IMR-90 (cell line): ENCODE results near the gene AJM1. TPM values are rescaled to one million over a fixed set of nuclear protein-coding genes. Genes with fewer than 3 reads are reported as not detected.

Experiments used
- ATAC-seq: fragments of 200-7000 bp; cut with Tn5 transposase; 2 replicates; pipeline ENCODE4 v1.9.1; 2020; ENCODE audit warnings: low read depth, mild to moderate bottlenecking, moderate library complexity
- BruUV-seq: library from RNA; stranded (reverse); fragments of 400-500 nt; replicated peaks from 2 replicates; lab custom pipeline; 2021; lab: Mats Ljungman, UMichigan
- CTCF ChIA-PET: fragments of 300-600 bp; formaldehyde crosslinking; extraction: SDS; loops from one replicate; lab custom pipeline; 2021; ENCODE audit warnings: antibody characterized with exemption; lab: Yijun Ruan, JAX
- POLR2A ChIA-PET: fragments of 300-600 bp; sonication (Branson Sonifier 250); formaldehyde crosslinking; loops from one replicate; lab custom pipeline; 2022; ENCODE audit warnings: antibody characterized with exemption; ENCODE audit not compliant: unreplicated experiment; lab: Charles Lee
- DNase-seq: peaks from one replicate; pipeline ENCODE4 v3.0.0; 2013
- H2AFZ ChIP-seq: replicated peaks from 2 replicates; pipeline ENCODE3; 2013; ENCODE audit warnings: low read length, mild to moderate bottlenecking; ENCODE audit not compliant: poor library complexity
- H2AK5ac ChIP-seq: 2 replicates; pipeline ENCODE4 v1.6.1; 2013; ENCODE audit warnings: low read depth, low read length, inconsistent platforms
- H2AK9ac ChIP-seq: replicated peaks from 2 replicates; pipeline ENCODE3; 2013; ENCODE audit warnings: mild to moderate bottlenecking, low read depth, low read length, moderate library complexity; ENCODE audit not compliant: poor library complexity
- H2BK120ac ChIP-seq: 2 replicates; pipeline ENCODE4 v1.6.1; 2013; ENCODE audit warnings: low read depth, low read length, inconsistent platforms
- H2BK15ac ChIP-seq: 3 replicates; pipeline ENCODE4 v1.6.1; 2013; ENCODE audit warnings: low read depth, low read length, inconsistent platforms
- H2BK20ac ChIP-seq: 2 replicates; pipeline ENCODE4 v1.6.1; 2013; ENCODE audit warnings: low read depth, mild to moderate bottlenecking, inconsistent platforms, low read length, moderate library complexity
- H2BK5ac ChIP-seq: 2 replicates; pipeline ENCODE4 v1.6.1; 2013; ENCODE audit warnings: mild to moderate bottlenecking, low read depth, low read length, inconsistent platforms; ENCODE audit not compliant: poor library complexity, severe bottlenecking
- H3K14ac ChIP-seq: replicated peaks from 2 replicates; pipeline ENCODE4 v1.6.1; 2013; ENCODE audit warnings: low read depth, low read length, inconsistent platforms
- H3K18ac ChIP-seq: 2 replicates; pipeline ENCODE4 v1.6.1; 2013; ENCODE audit warnings: low read depth, low read length, control low read depth
- H3K23ac ChIP-seq: 2 replicates; pipeline ENCODE4 v1.6.1; 2013; ENCODE audit warnings: low read depth, low read length, inconsistent platforms
- H3K27ac ChIP-seq: 2 replicates; pipeline ENCODE4 v1.5.1; 2013; ENCODE audit warnings: mild to moderate bottlenecking, control low read depth, low read length; ENCODE audit not compliant: insufficient read depth
- H3K27me3 ChIP-seq: 2 replicates; pipeline ENCODE4 v1.6.1; 2013; ENCODE audit warnings: low read length; ENCODE audit not compliant: control insufficient read depth, insufficient read depth
- H3K36me3 ChIP-seq: 2 replicates; pipeline ENCODE4 v1.6.1; 2013; ENCODE audit warnings: low read length, mixed read lengths; ENCODE audit not compliant: control insufficient read depth, insufficient read depth
- H3K4ac ChIP-seq: 2 replicates; pipeline ENCODE4 v1.6.1; 2013; ENCODE audit warnings: low read depth, low read length, inconsistent platforms
- H3K4me1 ChIP-seq: 2 replicates; pipeline ENCODE4 v1.6.1; 2013; ENCODE audit warnings: low read length, mixed read lengths; ENCODE audit not compliant: control insufficient read depth, insufficient read depth
- H3K4me2 ChIP-seq: 2 replicates; pipeline ENCODE4 v1.6.1; 2013; ENCODE audit warnings: low read depth, mild to moderate bottlenecking, control low read depth, low read length, moderate library complexity
- H3K4me3 ChIP-seq: 2 replicates; pipeline ENCODE4 v1.5.1; 2013; ENCODE audit warnings: low read depth, mild to moderate bottlenecking, control low read depth, low read length, moderate library complexity; ENCODE audit not compliant: insufficient read depth
- H3K56ac ChIP-seq: 2 replicates; pipeline ENCODE4 v1.6.1; 2013; ENCODE audit warnings: low read length, inconsistent platforms; ENCODE audit not compliant: insufficient read depth; ENCODE audit errors: extremely low read depth
- H3K79me1 ChIP-seq, 2 experiments: 2 replicates each; pipeline ENCODE4 v1.6.1; 2013; ENCODE audit warnings: low read length in 2 of 2, inconsistent platforms in 1 of 2, low read depth in 1 of 2
- H3K9ac ChIP-seq: 2 replicates; pipeline ENCODE4 v1.6.1; 2013; ENCODE audit warnings: low read depth, low read length, control low read depth
- H3K9me1 ChIP-seq: 2 replicates; pipeline ENCODE4 v1.6.1; 2013; ENCODE audit warnings: low read length, inconsistent platforms; ENCODE audit not compliant: insufficient read depth
- H3K9me3 ChIP-seq: 2 replicates; pipeline ENCODE4 v1.6.1; 2013; ENCODE audit warnings: low read length; ENCODE audit not compliant: control insufficient read depth, insufficient read depth
- H4K20me1 ChIP-seq: 2 replicates; pipeline ENCODE4 v1.6.1; 2013; ENCODE audit warnings: low read length, inconsistent platforms; ENCODE audit not compliant: insufficient read depth
- H4K5ac ChIP-seq: 2 replicates; pipeline ENCODE4 v1.6.1; 2013; ENCODE audit warnings: mild to moderate bottlenecking, low read depth, low read length, control low read depth
- H4K8ac ChIP-seq, 2 experiments: 2 replicates each; pipeline ENCODE4 v1.6.1; 2013; ENCODE audit warnings: low read depth in 2 of 2, low read length in 2 of 2, control low read depth in 1 of 2, inconsistent platforms in 1 of 2
- H4K91ac ChIP-seq: 2 replicates; pipeline ENCODE4 v1.6.1; 2013; ENCODE audit warnings: low read depth, low read length, inconsistent platforms; ENCODE audit not compliant: insufficient read depth
- BHLHE40 ChIP-seq: fragments of 150-350 bp; IDR thresholded peaks from 2 replicates; pipeline ENCODE4 v1.6.1; 2016; ENCODE audit warnings: mild to moderate bottlenecking, low read depth, low read length
- CEBPB ChIP-seq: IDR thresholded peaks from 2 replicates; pipeline ENCODE4 v1.6.1; 2012; ENCODE audit warnings: low read depth, low read length, improper control_type of control experiment
- CHD1 ChIP-seq: IDR thresholded peaks from 2 replicates; pipeline ENCODE4 v1.6.1; 2012; ENCODE audit warnings: low read depth, low read length, improper control_type of control experiment
- CTCF ChIP-seq: conservative IDR thresholded peaks from 2 replicates; pipeline ENCODE4 v1.5.1; 2012; ENCODE audit warnings: mild to moderate bottlenecking, low read depth, low read length, improper control_type of control experiment
- FOS ChIP-seq: fragments of 150-350 bp; IDR thresholded peaks from 2 replicates; pipeline ENCODE4 v1.6.1; 2016; ENCODE audit warnings: low read depth, low read length
- MAFK ChIP-seq: IDR thresholded peaks from 2 replicates; pipeline ENCODE4 v1.6.1; 2012; ENCODE audit warnings: low read depth, low read length, improper control_type of control experiment
- MAZ ChIP-seq: IDR thresholded peaks from 2 replicates; pipeline ENCODE4 v1.6.1; 2012; ENCODE audit warnings: low read depth, mild to moderate bottlenecking, low read length, improper control_type of control experiment, moderate library complexity, borderline replicate concordance
- MXI1 ChIP-seq: IDR thresholded peaks from 2 replicates; pipeline ENCODE4 v1.6.1; 2012; ENCODE audit warnings: low read depth, mild to moderate bottlenecking, low read length, moderate library complexity, borderline replicate concordance
- NFE2L2 ChIP-seq: fragments of 150-350 bp; IDR thresholded peaks from 2 replicates; pipeline ENCODE4 v1.6.1; 2016; ENCODE audit warnings: low read depth, mild to moderate bottlenecking, low read length
- POLR2A ChIP-seq: IDR thresholded peaks from 2 replicates; pipeline ENCODE4 v1.6.1; 2012; ENCODE audit warnings: mild to moderate bottlenecking, low read depth, low read length
- RAD21 ChIP-seq: IDR thresholded peaks from 2 replicates; pipeline ENCODE4 v1.6.1; 2012; ENCODE audit warnings: low read length, improper control_type of control experiment
- RCOR1 ChIP-seq: IDR thresholded peaks from 2 replicates; pipeline ENCODE4 v1.6.1; 2012; ENCODE audit warnings: mild to moderate bottlenecking, low read length, improper control_type of control experiment; ENCODE audit not compliant: insufficient replicate concordance
- RFX5 ChIP-seq: IDR thresholded peaks from 2 replicates; pipeline ENCODE4 v1.8.0; 2012; ENCODE audit warnings: low read depth, mild to moderate bottlenecking, low read length, moderate library complexity
- SMC3 ChIP-seq: fragments of 150-350 bp; IDR thresholded peaks from 2 replicates; pipeline ENCODE4 v1.6.1; 2016; ENCODE audit warnings: low read depth, mild to moderate bottlenecking, antibody characterized with exemption, low read length, moderate library complexity
- WGBS, 2 experiments: methylation state at CpG; one replicate each; pipeline versions ENCODE4 v1.1.5 to v1.1.7; 2013; ENCODE audit warnings: missing lambda C conversion rate in 2 of 2; ENCODE audit not compliant: insufficient read length in 1 of 2; ENCODE audit errors: extremely low coverage in 2 of 2; 5-methylcytosine and 5-hydroxymethylcytosine counted together
- dilution Hi-C: fragments of 300-500 bp; cut with HindIII; formaldehyde crosslinking; loops from one replicate; pipeline ENCODE4 v1.14.3; 2018; ENCODE audit warnings: low sequenced_read_pairs; ENCODE audit not compliant: unreplicated experiment
- in situ Hi-C: fragments of 300-500 bp; cut with MboI; formaldehyde crosslinking; loops from 3 replicates; pipeline ENCODE4 v1.14.3; 2019; ENCODE audit warnings: low sequenced_read_pairs, inconsistent platforms, mixed read lengths
- intact Hi-C: fragments of 100-400 bp; cut with micrococcal nuclease; formaldehyde crosslinking; loops from 2 replicates; pipeline ENCODE4 v1.10.0; 2022
- polyA plus RNA-seq, 3 experiments: library from polyadenylated mRNA; depleted of rRNA; stranded (reverse); fragments of >200 nt; gene quantifications; 2 replicates each; pipeline ENCODE4 v1.2.3, GENCODE V29; 2012; ENCODE audit warnings: low replicate concordance in 1 of 3
- total RNA-seq: library from RNA; depleted of rRNA; stranded (reverse); fragments of >200 nt; gene quantifications from 2 replicates; pipeline ENCODE4 v1.2.3, GENCODE V29; 2012
- TF ChIP-seq, protein P1 (sequence below): fragments of 150-350 bp; IDR thresholded peaks from 2 replicates; pipeline ENCODE4 v1.6.1; 2017; ENCODE audit warnings: mild to moderate bottlenecking, antibody characterized with exemption, low read length, low read depth
- TF ChIP-seq, protein P2 (sequence below): fragments of 150-350 bp; IDR thresholded peaks from 2 replicates; pipeline ENCODE4 v1.6.1; 2016; ENCODE audit warnings: low read depth, mild to moderate bottlenecking, low read length, moderate library complexity, borderline replicate concordance

Gene AJM1
- total and polyA plus RNA-seq, 2 of the 4 experiments (the other 2 are of a cell fraction) = 0.18 to 1.5 TPM

DNA sequence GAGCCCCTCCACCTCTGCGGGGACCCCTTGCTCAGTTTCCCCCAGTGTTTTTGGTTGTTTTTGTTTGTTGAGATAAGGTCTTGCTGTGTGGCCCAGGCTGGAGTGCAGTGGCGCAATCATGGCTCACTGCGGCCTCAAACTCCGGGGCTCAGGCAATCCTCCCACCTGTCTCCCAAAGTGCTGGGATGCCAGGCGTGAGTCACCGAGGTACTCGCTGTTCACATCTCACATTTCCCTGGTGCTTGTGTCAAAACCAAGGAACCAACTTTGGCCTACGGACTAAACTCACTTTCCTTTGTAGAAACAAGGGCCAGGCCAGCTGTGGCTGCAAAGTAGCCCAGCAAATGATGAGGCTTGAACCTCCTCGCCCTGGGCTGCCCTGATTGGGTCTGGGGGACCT lies 9.7 kb upstream of the AJM1 start:
- Histone ChIP-seq H4K20me1 (no peaks in the 10 kb centered on the region), H3K36me3 (peaks cover 48% of the 10 kb centered on the region), H2AFZ (no peak overlapping the region), H2BK120ac (no peak overlapping the region), H3K9me3 (no peaks in the 10 kb centered on the region), H3K4ac (no peak overlapping the region), H4K5ac (no peak overlapping the region), H4K8ac (no peak overlapping the region), H3K79me1 (peaks cover 0 to 3% of the 10 kb centered on the region in 2 experiments; a peak in 1 of 4 replicates), H3K18ac (no peak overlapping the region), H3K4me1 (no peaks in the 10 kb centered on the region), H3K27ac (no peak overlapping the region), H2AK9ac (no peak overlapping the region), H2BK15ac (no peak overlapping the region), H3K14ac (no peak overlapping the region), H3K4me3 (no peak overlapping the region), H2AK5ac (no peak overlapping the region), H3K9me1 (no peaks in the 10 kb centered on the region), H3K4me2 (no peak overlapping the region), H3K23ac (no peak overlapping the region), H4K91ac (no peak overlapping the region), H3K27me3 (no peaks in the 10 kb centered on the region), H3K56ac (no peak overlapping the region), H2BK20ac (no peak overlapping the region), H3K9ac (no peak overlapping the region), H2BK5ac (no peak overlapping the region)
- in situ Hi-C loops = no loop called here
- no TSS peak for BruUV-seq
- ATAC-seq (no peak), DNase-seq (no peak)
- ChIA-PET CTCF (no interaction called here), POLR2A (no interaction called here)
- 92% methylated on average over 2 of the region's 9 CpGs; no CpG with 5 or more reads in 1 of the 2 experiments for WGBS, 2 experiments
- dilution Hi-C loops = no loop called here
- intact Hi-C loops = no loop called here
- TF ChIP-seq CEBPB (no peak), RCOR1 (no peak), NFE2L2 (no peak), POLR2A (no peak), MXI1 (no peak), FOS (no peak), RFX5 (no peak), MAZ (no peak), RAD21 (no peak), SMC3 (no peak), CTCF (no peak), CHD1 (no peak), MAFK (no peak), BHLHE40 (no peak)
- TF ChIP-seq, protein P1, sequence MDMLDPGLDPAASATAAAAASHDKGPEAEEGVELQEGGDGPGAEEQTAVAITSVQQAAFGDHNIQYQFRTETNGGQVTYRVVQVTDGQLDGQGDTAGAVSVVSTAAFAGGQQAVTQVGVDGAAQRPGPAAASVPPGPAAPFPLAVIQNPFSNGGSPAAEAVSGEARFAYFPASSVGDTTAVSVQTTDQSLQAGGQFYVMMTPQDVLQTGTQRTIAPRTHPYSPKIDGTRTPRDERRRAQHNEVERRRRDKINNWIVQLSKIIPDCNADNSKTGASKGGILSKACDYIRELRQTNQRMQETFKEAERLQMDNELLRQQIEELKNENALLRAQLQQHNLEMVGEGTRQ = no peak
- TF ChIP-seq, protein P2, sequence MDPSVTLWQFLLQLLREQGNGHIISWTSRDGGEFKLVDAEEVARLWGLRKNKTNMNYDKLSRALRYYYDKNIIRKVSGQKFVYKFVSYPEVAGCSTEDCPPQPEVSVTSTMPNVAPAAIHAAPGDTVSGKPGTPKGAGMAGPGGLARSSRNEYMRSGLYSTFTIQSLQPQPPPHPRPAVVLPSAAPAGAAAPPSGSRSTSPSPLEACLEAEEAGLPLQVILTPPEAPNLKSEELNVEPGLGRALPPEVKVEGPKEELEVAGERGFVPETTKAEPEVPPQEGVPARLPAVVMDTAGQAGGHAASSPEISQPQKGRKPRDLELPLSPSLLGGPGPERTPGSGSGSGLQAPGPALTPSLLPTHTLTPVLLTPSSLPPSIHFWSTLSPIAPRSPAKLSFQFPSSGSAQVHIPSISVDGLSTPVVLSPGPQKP = no peak
